Chondrocyte (in vitro differentiated cells): ENCODE results near the gene TTC27. TPM values are rescaled to one million over a fixed set of nuclear protein-coding genes. Genes with fewer than 3 reads are reported as not detected.
"Not testable (repeated sequence)": the region's sequence is repeated elsewhere in the genome, so short reads cannot be mapped to it uniquely, and the experiment has no call there.

Source experiments
- DNase-seq: peaks from one replicate; pipeline ENCODE4 v3.0.0; 2021; ENCODE audit warnings: mixed read lengths, low spot score
- H3K27ac Mint-ChIP-seq: one replicate; pipeline ENCODE4 v1.8.0; 2021; ENCODE audit warnings: mild to moderate bottlenecking, moderate library complexity, mixed read lengths; ENCODE audit not compliant: unreplicated experiment
- H3K27me3 Mint-ChIP-seq: 2 replicates; pipeline ENCODE4 v1.8.0; 2021; ENCODE audit warnings: low read depth, mixed read lengths
- H3K36me3 Mint-ChIP-seq: 2 replicates; pipeline ENCODE4 v1.8.0; 2021; ENCODE audit warnings: low read depth, mixed read lengths
- H3K4me1 Mint-ChIP-seq: 2 replicates; pipeline ENCODE4 v1.8.0; 2021; ENCODE audit warnings: low read depth, mild to moderate bottlenecking, mixed read lengths
- H3K4me3 Mint-ChIP-seq: one replicate; pipeline ENCODE4 v1.8.0; 2021; ENCODE audit warnings: mild to moderate bottlenecking, moderate library complexity, mixed read lengths; ENCODE audit not compliant: unreplicated experiment
- H3K9me3 Mint-ChIP-seq: 2 replicates; pipeline ENCODE4 v1.8.0; 2021; ENCODE audit warnings: low read depth, mixed read lengths
- CTCF ChIP-seq: fragments of 200-600 bp; sonication (generic); IDR thresholded peaks from 2 replicates; pipeline ENCODE4 v1.5.0; 2021; ENCODE audit warnings: antibody characterized with exemption, mild to moderate bottlenecking, moderate library complexity
- total RNA-seq: library from RNA; stranded (reverse); gene quantifications from 3 replicates; pipeline ENCODE4 v1.2.1, GENCODE V29; 2021

The TTC27 gene
- total RNA-seq, 1 donor from 2014 or later, result 13.5 TPM

- H3K9me3 Mint-ChIP-seq, result peaks cover 10% of the 10 kb centered on the region
- no peak for TF ChIP-seq CTCF
- no peak overlapping the region for H3K27ac Mint-ChIP-seq
- no peak for DNase-seq
- H3K4me3 Mint-ChIP-seq, result no peak overlapping the region
- H3K36me3 Mint-ChIP-seq, result peaks cover 12% of the 10 kb centered on the region
- H3K27me3 Mint-ChIP-seq, result no peaks in the 10 kb centered on the region
- H3K4me1 Mint-ChIP-seq, result peaks cover 34% of the 10 kb centered on the region
Observed at GRCh38 chr2:32748158-32748557, 120.3 kb downstream of the TTC27 start.

GRCh38 chr2:32750880-32751279 is 123.0 kb downstream of the TTC27 start:
- no peak overlapping the region for H3K27ac Mint-ChIP-seq
- H3K27me3 Mint-ChIP-seq, result no peaks in the 10 kb centered on the region
- H3K9me3 Mint-ChIP-seq, result peaks cover 10% of the 10 kb centered on the region
- peaks cover 21% of the 10 kb centered on the region for H3K4me1 Mint-ChIP-seq
- no peak for TF ChIP-seq CTCF
- no peak overlapping the region for H3K4me3 Mint-ChIP-seq
- no peak for DNase-seq
- H3K36me3 Mint-ChIP-seq, result peaks cover 11% of the 10 kb centered on the region

- H3K9me3 Mint-ChIP-seq, result peaks cover 10% of the 10 kb centered on the region
- H3K27ac Mint-ChIP-seq, result peak overlapping the region; percentile 23
- H3K27me3 Mint-ChIP-seq, result no peaks in the 10 kb centered on the region
- H3K36me3 Mint-ChIP-seq, result peaks cover 11% of the 10 kb centered on the region
- DNase-seq, result no peak
- H3K4me1 Mint-ChIP-seq, result peaks cover 14% of the 10 kb centered on the region
- no peak overlapping the region for H3K4me3 Mint-ChIP-seq
- no peak for TF ChIP-seq CTCF
Observed at GRCh38 chr2:32752205-32752604, 124.4 kb downstream of the TTC27 start.

GRCh38 chr2:32752952-32753351 is 125.1 kb downstream of the TTC27 start:
- Mint-ChIP-seq H3K4me1 (peaks cover 14% of the 10 kb centered on the region), H3K27ac (no peak overlapping the region), H3K27me3 (no peaks in the 10 kb centered on the region), H3K36me3 (peaks cover 9% of the 10 kb centered on the region), H3K9me3 (peaks cover 6% of the 10 kb centered on the region), H3K4me3 (no peak overlapping the region)
- no peak for DNase-seq
- no peak for TF ChIP-seq CTCF

- not testable (repeated sequence) for H3K27me3 Mint-ChIP-seq, H3K27ac Mint-ChIP-seq, H3K9me3 Mint-ChIP-seq, H3K36me3 Mint-ChIP-seq, DNase-seq, H3K4me3 Mint-ChIP-seq
- H3K4me1 Mint-ChIP-seq, result peaks cover 14% of the 10 kb centered on the region
Observed at GRCh38 chr2:32754676-32755075, 126.8 kb downstream of the TTC27 start.

GRCh38 chr2:32755666-32756065 is 127.8 kb downstream of the TTC27 start:
- no peak for DNase-seq
- Mint-ChIP-seq H3K27me3 (no peaks in the 10 kb centered on the region), H3K36me3 (peaks cover 10% of the 10 kb centered on the region), H3K4me1 (peaks cover 14% of the 10 kb centered on the region), H3K27ac (no peak overlapping the region), H3K4me3 (no peak overlapping the region), H3K9me3 (no peaks in the 10 kb centered on the region)
- no peak for TF ChIP-seq CTCF
